ENCODE results near the gene SCAPER.

The SCAPER gene

DNA sequence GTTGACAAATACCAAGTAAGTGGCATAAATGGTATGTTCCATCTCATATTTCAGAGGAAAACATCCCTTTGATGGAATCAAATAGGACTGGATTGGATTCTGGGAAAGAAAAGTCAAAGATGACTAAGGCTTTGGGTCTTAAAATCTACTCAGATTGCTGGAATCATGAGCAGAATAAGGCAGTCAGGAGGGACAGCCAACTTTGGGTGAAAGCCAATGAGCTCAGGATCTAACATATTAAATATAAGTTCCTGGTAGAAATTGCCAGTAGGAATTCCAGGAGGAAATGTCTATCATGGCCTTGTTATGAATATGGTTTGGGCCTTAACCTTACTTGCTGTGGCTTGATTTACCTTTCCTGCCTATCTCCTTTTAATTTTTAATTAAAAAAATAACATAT, 513.3 kb downstream of the SCAPER start:
- no peak for DNase-seq

DNA sequence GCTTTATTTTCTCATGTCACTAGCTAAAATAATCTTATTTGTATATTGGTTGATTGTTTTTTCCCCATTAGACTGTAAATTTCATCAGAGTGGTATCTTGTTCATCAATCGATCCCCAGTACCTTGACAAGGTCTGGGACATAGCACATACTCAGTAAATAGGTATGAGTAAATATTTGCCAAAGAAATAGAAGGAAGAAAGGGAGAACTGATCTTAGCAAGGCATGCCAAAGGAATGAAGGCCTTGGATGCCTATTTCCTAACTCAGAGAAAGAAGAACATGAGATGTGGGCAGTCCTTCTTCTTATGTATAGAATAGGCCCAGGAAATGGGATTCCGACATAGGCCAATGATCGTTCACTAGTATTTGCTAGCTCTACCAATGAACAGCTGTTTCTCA, 513.8 kb downstream of the SCAPER start:
- DNase-seq, result no peak

DNA sequence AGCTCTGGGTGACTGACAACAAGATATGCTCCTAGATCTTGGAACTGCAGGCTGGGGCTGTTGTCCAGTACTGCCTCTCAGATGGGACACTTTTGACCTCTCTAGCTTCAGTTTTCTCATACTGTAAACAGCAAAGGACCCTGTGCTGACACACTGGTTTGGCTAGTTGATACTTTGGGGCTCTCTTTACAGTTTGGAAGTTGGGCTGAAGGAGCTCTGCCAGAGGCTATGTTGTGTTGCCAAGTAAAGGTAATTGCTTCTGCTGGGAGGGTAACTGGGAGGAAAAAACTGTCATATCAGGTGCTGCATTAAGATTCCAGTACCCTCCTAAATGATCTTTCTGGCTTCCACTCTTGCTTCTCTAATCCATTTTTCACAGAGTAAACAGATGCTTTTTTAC, 514.6 kb downstream of the SCAPER start:
- DNase-seq, result no peak

DNA sequence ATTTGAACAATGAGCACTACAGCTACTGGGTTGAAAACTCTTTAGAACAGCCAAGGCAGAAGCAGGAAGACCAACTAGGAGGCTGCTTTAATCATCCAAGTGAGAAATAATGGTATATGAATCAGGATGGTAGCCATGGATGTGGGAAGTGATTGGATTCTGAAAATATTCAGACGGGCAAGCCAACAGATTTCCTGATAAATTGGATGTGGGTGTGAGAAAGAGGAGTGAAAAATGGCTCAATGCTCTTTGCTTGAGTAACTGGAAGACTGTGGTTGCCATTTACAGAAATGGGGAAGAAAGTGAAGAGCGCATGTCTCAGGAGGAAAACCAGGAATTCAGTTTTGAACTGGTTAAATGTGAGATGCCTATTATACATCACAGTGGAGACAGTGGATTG, 518.2 kb downstream of the SCAPER start:
- DNase-seq, result no peak

DNA sequence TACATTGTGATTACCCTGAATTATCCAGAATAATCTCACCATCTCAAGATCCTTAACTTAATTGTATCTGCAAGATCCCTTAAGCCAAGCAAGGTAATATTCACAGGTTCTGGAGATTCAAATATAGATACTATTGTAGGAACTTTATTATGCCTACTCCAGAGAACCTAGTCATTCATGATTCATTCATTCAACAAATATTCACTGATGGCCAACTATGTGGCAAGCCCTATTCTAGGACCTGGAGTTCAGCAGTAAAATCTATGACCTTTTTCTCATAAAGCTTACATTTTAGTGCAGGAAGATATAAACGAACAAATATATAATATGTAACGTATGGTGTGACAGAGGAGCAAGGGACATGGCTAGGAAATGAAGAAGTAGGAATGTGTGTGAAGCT, 519.0 kb downstream of the SCAPER start:
- no peak for DNase-seq

DNA sequence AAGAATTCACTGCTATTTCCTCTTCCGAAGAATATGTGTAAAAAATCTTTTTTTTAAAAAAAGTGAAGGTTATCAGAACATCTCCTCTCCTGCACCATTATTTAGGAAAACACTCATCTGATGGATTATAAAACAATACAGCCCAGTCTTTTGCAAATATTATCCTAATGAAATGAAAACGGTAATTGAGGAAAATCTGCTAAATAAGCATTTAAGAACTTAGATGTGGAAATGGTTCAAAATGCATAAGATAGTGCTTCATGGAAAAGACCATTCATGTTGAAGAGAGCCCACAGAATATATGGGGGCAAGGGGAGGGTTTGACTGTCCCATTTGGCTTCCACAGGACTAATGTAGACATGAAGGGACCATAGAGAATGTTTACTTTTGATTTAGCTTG, 520.7 kb downstream of the SCAPER start:
- DNase-seq, result no peak

DNA sequence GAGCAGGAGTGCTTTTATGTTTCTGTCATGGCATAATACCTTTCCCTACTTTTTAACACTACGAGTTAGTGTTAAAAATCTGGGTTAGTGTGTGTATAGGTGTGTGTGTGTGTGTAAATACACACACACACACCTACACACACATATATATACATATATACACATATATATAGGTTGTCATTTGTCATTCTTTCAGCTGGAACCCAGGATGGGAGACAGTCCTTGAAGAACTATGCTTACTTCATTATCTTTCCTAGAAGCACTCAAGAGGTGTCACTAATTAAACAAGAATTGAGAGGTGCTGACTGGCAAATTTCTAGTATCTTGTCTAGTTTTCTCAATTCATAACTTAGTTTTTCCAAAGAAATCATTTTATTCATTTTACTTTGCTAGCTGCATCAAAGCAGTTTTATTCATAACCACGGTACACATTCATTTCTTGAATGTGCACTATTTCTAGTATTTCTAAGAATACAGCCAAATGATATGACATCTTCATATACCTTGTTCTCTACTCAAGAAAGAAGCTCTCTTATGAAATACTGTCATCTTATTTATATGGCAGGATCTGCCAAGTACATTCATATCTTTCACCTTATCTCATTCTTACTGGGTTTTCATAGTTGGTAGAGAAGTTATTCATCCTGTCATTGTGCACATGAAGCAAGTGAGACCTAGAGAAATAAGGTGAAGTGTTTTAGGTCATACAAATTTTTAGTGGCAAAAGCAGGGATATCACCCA, 522.0 kb downstream of the SCAPER start:
- no peak for DNase-seq

DNA sequence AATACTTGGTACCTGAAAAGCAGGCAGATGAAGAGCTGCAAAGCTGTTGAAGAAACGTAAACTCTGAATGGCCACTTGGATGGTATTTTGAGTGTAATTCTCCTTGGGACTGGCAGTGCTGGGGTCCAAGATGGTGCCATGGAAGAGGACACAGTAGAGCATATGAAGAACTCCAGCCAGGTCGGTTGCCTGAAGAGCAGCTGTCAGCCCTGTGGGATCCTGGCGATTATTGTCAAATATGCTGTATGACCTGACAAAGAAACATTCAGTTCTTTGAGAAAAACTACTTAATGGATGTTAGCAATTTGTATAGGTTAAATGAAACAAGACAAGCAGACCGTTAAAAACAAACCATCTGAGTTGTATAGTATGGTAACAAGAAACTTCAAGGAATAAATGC, 523.8 kb downstream of the SCAPER start:
- DNase-seq, result no peak

DNA sequence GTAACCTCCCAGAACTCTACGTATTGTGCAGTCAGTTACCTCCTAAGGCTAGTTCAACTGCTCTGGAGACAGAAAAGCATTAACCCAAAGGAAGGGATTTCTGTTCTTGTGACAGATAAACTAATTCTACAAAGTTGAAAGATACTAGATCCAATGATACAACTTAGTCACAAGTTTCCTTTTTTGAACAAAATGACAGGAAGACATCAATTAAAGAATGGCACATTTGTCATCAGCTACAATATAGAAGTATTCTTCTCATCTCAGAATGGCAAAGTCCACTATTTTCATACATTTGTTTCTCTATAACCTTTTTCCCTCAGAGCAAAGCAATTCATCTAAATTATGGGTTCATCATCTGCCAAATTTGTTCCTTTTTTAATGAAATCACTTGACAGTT, 524.9 kb downstream of the SCAPER start:
- DNase-seq, result no peak

DNA sequence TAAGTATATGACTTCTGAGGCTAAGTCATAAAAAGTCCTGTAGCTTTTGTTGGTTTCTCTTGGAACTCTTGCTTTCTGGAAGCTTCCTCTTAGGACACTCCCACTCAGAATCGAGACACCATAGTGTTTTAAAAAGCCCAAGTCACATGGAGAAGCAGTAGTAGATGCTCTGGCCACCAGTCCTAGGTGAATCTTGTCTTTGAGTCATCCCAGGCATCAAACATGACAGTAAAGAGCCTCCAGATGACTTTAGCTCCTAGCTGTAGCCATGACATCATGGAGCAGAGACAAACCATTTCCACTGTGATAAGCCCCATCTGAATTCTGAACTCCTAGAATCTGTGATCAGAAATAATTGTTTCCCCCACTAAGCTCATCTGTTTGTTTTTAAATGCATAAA, 526.4 kb downstream of the SCAPER start:
- no peak for DNase-seq

DNA sequence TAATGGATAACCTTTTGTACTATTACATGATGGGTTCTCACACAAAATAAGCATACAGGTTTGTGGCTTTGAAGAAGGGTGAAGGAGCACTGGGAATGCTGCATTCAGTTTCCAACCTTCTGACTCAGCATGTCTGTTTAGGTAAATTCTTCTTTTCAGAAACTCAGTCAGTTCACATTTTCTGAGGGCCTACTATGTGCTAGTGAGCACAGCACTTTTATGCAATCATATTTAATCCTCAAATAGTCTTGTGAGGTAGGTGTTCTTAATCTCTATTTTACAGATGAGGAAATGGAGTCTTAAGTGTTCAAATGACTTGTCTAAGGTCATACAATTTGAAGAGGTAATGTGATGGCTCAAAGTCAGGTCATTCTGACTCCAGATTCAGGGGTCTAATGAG, 527.4 kb downstream of the SCAPER start:
- no peak for DNase-seq

DNA sequence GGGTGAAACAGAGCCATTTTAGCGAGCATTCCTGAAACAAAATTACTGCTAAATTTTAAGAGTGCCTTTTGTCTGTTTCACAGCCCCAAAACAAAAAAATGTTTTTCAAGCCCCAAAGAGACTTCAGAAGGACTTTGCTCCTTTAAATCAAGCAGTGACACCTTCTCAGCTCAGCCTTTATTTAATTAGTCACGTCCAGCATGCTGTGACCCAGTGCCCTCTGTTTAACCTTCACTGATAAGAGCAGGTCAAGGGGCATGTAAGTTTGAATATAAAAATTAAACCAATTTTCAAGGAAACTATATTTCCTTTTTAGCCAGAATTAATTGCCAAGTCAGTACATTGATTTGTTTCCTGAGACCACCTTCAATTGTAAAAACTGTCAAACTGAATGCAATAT, 527.9 kb downstream of the SCAPER start:
- no peak for DNase-seq

DNA sequence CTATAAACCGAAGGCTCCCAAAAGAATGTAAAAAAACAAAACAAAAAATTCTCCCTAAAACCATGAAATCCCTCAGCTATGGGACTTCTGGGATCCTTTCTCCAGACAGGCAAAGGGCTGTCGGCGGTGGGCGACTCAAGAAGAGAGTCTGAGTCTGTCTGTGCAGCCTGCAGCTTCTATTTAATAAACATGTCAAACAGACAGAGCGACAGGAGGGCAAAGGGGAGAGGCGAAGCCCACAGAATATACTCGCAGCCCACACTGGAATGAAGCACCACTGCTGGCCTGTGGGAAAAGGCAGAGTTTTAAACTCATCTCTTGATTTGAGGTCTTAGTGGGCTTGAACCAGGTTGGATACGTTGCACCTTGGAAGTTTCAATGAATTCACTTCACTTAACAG, 528.3 kb downstream of the SCAPER start:
- DNase-seq, result no peak

DNA sequence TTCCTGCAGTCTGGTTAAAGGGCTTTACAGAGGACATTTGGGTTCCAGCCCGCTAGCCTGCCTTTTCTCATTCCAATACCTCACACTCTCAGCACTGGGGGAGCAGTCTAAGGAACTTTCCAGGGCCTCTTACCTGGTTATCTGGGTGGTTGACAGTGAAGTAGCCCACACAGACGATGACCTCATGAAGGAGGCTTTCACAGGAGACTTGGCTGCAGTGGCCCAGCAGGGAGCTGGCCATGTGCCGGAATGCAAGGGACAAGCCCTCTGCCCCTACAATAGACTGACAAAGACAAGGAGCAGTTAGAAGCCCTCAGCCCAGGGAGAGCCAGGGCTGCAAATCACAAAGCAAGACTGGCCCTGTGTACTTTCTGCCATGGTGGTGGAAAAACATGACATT, 529.1 kb downstream of the SCAPER start:
- no peak for DNase-seq

DNA sequence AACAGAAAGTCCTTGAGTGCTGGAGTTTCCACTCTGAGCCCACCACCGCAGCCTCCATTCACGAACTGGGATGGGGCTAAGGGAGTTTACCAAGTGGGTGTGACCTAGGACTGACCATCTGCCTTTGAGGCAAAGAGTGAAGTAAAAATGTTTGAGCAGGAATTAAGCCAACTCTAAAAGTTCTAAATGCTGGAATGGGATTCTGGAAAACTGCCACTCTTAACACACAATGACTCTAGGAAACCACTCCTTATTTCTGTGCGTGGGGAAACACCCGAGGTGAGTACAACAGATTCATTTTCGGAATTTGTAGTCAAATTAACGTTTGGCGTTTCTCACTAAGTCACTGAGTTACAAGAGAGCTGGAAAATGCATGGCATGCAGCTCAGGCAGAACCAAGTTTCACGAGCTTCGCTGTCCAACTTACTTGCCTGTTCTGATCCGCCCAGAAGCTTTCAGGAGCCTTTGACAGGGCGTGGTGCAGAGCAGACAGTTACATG, 537.0 kb downstream of the SCAPER start:
- DNase-seq, result no peak

DNA sequence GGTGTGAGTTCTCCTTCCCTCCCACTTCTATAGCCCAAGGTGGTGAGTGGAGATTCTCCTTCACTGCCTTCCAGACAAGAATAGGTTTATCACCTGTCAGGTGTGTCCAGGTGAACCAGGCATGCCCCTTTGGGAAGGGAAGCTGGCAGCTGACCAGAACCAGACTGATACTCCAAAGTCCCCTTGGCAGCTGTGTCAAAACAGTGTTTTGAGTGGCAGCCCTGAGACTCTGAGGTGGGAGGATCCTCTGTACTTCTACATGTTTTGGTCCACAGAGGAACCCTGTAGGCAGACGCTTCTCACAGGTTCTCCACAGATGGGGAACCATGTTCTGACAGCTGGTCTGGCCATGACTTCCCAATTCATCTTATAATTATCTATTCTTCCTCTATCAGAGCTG, 538.4 kb downstream of the SCAPER start:
- no peak for DNase-seq

DNA sequence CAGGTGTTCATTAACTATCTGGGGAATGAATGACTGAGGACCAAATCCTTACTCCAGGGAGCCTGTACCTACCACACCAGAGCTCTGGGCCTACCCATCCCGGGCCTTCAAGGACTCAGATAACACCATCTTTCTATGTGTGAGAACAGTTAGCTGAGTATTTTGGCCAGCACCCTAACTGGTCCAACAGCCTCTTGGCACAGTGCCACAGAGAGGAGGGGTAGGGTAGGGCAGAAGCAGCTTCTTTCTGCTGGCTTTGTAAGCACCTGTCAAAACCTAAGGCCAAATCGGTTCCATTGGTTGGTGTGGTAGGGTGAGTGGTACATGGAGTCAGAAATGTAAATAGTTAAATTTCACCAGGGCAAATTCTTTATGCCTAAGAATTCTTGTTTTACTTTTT, 541.9 kb downstream of the SCAPER start:
- DNase-seq, result no peak

DNA sequence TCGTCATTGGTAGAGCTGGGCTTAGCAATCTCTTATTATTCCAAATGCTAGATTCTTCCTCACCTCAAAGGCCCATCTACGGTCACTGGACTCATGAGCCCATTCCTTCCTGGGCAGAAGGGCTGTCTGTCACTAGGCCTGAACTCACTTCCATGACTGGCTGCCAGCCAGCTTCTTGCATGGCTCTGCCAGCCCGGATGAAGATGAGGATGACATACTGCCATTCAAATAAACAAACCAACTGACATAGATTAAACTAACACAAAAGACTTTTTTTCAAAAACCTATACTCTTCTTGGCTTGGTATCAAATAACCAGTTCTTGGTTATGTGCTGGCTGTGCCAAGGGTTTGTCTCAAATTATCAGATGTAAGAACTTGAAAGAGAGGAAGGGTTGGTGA, 544.7 kb downstream of the SCAPER start:
- no peak for DNase-seq

DNA sequence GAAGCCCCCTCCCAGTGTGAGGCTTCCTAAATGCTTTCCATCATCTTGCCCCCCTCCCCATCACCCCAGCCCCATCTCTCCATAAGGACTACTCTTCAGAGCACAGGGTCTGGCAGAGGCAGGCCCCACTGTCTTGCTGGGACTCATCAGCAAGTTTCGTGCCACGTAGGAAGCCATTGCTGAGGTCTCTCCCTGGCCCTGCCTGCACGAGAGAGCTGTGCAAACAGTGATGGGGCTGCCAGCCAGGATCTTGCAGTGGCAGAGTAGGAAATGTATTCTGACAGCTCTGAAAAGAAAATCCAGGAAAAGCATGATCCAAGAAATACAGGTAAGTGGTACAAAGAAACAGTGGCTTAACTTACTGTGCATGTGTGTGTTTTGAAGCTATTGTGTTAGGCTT, 546.0 kb downstream of the SCAPER start:
- DNase-seq, result no peak

DNA sequence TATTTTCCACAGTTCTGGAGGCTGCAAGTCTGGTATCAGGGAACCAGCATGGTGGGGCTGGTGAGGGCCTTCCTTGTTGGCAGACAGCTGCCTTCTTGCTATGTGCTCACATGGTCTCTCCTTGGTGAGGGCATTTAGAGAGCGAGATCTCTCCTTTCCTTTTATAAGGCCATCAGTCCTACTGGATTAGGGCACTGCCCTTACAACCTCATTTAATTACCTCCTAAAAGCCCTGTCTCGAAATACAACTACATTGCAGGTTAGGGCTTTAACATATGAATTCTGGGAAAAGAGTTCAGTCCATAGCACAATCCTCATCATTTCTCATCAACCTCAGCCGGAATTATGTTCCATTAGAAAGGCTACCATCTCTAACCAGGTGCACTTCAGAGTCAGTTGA, 546.7 kb downstream of the SCAPER start:
- DNase-seq, result no peak

DNA sequence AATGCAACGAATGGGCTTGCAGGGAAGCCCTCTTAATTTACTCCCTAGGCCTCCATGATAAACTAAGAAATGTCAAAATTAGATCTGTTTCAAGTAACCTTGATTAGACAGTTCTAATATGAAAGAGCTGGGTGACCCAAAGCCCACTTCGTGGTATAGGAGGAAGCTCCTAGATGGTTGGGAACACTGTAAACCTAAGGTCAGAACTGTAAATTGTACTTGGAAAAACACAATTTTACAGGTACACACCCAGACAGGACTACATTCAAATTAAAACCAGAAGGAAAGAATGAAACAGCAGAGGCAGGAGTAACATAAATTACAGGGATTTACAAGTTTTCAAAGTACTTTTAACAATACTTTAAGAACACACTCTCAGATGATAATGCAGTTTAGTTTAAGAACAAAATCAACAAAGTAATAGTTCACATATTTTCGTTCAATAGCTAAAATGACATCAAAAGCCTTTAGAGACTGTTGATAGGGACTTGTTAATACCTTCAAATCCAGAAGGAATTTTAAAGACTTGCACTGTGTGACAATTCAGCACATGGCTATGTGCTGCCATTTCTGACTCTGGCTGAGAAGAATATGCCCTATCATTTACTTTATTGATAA, 550.2 kb downstream of the SCAPER start:
- DNase-seq, result no peak

DNA sequence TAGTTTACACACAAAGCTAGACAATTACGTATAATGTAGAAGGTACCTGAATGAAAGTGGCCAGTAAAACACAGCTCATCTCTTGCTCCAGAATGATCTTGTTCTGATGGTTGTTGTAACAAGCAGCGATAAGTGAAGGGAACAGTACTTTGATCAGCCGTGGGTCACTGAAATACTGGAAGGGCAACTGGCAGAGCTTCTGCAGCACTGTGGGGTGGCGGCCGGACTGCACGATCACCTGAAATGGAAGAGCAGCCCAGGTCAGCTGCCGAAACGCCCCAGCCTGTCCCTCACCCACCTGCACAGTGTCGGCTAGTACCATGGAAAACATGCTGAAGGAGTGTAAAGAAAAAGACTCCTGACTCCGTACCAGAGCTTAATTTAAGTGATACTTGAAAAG, 551.2 kb downstream of the SCAPER start:
- DNase-seq, result no peak

DNA sequence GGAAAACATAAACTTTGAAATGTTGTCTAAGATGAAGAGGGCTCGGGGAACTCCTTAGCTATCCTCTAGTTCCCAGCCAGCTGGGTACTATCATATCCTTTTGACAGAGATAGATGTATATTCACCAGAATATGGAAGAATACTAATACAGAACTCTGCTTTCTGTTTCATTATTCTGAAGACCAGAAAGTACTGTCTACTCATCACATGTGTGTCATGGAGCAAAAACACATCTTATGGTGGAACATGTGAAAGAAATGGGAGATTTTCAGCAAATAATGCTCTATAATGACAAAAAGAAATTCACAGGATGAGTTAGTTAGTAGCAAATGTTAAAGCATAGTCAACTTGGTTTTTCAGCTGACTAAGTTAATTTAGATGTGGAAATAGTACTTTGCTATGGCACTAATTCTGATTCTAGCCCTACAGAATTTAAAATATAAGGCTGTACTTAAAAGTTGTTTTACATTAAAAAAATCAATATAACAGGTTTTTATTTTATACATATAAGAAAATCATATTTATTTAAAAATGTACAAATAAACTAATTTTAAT, 552.0 kb downstream of the SCAPER start:
- no peak for DNase-seq

DNA sequence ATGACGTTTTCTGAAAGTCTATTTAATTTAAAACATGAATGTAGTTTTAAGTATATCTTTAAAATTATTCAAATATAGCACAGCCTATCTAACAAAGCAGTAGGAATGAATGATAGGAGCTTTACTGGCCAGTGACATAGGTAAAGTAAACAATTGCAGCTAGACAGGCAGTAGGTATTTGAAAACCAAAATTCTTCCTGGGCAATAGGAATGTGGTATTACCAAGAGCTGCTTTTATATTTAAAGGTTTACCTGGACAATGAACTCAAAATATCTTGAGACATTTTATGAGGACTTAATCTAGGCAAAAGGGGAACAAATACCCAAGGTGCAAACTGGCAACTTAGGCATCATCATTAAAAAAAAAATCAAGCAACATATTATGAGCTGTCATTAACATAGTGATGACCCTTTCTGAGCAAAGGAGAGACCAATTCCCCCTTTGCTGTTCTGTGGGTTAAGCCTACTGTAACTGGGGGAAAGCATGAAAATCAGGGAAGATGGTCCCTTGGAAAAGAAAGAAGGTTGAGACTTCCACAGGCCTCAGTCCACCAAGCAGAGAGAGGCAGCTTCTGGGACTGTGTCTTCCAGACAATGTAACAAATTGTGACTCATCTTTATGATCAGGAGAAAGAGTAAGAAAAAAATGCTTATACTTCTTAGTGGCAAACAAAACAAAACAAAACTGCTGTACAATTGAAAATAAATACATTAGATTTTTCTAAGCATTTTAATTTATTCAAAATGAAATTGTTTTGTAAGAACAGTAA, 555.7 kb downstream of the SCAPER start:
- DNase-seq, result no peak
